HG03575 (cell line): ENCODE results near the gene ATXN10.

Source experiments
- ATAC-seq: cut with Tn5 transposase; IDR thresholded peaks from one replicate; pipeline ENCODE4 v1.9.1; 2021; ENCODE audit not compliant: unreplicated experiment, insufficient number of reproducible peaks, low FRiP score; ENCODE audit errors: extremely low read depth

ATXN10 gene

DNA sequence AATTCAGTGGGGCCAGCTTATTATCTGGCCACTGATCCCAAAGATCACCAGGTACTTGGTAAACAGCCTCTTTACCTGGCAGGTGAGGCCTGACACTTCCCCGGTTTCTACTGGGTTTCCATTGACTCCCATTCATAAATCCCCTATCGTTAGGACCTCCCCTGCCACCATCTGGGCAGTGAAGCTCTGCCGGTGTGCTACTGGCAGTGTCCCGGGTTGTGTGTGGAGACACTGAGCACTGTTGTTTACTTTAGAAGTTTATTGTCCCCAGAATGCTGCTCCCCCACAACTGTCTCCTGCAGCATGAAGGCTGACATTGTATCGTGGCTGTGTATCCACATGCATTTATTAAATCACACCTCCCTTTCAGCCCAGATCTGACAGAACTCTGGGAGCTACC is 162.6 kb downstream of the ATXN10 start:
- no peak for ATAC-seq

DNA sequence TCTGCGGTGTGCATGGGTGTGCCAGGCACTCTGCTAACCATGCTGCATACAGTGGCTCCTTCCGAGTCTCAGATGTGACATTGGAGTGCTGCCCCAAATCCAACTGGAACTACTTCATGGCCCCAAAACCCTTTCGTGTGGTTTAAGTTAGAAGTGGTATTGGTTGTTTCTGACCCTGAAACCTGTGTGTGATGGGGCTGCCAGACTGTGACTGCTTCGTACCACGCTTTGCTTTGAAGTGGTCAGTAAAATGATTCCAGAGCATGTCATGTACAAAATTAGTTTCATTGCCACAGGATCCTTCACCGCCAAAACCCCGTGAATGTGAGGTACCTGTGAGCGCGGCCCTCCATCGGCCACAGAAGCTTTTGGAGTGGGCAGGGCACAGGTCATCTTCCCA is 163.2 kb downstream of the ATXN10 start:
- ATAC-seq: no peak

DNA sequence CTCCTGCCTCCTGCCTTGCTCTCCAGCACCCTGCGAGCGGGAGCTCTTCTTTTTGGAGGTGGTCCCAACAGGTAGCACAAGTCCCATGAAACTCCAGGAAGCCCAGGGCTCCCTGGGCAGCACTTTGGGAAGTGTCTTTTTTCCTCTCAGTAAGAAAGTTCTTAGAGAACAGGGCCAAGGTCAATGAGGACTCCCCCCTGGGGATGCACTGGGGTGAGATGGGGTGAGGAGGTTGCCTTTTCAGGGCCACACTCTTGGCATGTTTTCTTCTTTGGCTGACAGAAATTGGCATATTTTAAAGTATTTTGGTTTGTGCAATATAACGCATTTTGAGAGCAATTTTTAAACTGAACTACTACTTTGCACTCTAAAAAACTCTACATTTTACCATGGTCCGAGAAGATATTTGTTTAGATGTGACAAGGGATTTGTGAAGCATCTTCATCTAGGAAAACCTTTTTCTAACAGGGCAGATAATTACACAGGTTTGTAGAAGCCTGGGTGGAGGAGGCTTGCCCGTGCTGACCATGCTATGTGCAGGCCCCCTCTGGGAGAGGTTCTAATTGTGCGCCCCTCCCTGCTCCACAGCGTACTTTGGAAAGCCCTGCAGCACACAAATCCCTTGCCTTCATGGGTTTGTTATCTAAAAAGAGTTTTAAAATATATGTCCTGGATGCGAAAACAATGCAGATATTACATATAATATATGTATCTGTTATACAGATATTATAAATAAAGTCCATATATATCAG is 165.0 kb downstream of the ATXN10 start:
- no peak for ATAC-seq

- no peak for ATAC-seq
Measured at GRCh38 chr22:45837508-45837907, 165.9 kb downstream of the ATXN10 start.

GRCh38 chr22:45838305-45838887 is 166.8 kb downstream of the ATXN10 start:
- ATAC-seq: no peak

DNA sequence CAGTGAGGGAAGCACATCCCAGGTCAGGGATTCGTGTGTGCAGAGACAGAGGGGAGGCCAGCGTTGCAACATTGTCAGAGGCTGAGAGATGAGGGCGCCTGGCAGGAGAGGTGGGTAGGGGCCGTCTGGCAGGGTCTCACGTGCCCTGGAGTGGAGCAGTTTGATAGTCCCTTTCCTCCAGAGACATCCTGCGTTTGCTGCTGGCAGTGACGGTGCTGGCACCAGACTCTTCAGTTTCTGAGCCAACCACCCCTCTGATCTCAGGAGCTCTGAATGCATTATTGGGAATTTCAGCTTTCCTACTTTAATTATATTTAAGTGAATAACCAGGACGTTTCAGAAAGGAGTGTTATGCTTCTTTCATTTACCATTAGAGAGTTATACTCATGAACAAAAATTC is 168.8 kb downstream of the ATXN10 start:
- ATAC-seq: no peak

DNA sequence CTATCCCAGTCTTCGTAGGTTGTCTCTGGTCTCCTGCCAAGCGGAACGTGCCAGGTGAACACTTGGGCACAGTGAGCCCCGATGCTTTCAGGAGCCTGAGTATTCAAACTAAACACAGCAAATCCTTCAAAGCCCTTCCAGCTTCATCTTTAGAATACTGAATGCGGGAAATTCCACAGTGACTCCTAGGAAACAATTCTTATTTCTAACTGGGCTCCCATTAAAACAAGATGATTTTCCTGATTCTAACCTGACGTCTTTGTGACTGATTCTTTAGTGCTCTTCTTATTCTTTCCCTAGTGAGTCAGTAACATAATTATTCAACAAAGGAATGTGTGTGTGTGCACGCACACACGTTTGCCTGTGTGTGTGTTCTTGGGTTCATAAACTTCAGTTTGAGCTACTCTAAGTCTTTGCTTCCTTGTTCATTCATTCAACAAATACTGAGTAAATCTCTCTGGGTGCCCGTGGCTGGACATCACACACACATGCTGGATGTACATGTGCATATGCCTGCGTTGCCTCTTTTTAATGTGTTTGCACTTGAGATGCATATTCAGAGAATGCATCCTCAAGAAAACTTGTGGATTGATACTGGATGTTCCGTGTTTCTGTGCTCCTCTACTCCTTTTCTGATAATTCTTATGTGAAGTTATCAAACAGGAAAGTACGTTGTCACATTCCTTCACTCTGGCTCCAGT is 170.8 kb downstream of the ATXN10 start:
- no peak for ATAC-seq

DNA sequence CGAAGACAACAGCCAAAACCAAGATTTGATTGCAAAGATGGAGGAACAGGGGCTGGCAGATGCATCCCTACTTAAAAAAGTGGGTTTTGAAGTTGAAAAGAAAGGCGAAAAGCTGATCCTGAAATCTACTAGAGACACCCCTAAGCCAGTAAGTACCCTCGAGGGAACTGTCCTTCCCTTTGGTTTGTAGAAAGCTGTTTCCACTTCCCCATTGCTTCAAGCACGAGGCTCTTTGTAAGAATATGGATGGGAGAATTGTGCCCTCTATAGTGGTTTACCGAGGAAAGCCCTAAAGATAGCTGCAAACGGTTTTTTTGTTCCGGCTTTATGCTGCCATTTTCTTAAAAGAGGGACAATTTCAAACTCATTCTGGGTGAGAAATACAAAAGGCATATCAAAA is 171.4 kb downstream of the ATXN10 start:
- ATAC-seq: no peak

DNA sequence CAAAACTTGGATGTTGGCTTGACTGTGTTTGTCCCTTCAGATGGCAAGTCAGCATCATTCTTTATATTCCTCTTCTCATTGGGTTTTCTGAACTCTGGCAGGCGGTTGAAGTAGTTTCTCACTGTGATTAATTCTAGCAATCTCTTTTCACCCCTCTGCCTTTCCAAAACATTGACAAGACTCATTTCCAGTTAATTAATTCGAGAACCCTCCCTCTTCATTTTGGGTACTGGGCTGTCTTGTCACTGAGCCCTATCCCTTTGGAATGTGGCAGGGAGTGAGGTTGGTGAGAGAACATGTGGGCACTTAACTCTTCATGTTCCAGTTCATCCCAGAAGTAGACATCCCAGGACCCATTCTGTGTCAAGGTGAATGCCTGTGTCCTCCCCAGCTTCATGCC is 172.4 kb downstream of the ATXN10 start:
- no peak for ATAC-seq

DNA sequence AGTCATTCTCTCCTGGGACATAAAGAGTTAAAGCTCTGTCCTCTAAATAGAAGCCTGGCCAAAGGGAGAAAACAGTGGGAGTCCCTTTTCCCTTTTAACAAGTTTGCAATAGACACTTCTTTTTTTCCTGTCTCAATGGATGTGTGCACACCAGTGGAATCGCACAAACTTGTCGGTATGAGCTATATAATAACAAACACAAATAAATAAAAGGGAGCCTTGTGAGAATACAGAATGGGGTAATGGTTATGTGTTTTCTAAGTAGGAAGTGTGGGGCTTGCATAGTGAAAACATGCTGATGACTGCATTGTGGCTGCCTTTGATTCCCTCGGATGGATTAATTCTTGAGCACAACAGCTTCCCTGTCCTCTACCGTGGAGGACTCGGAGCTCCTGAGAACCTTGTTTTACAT is 173.4 kb downstream of the ATXN10 start:
- no peak for ATAC-seq

GRCh38 chr22:45846952-45847351 is 175.3 kb downstream of the ATXN10 start:
- ATAC-seq: no peak

DNA sequence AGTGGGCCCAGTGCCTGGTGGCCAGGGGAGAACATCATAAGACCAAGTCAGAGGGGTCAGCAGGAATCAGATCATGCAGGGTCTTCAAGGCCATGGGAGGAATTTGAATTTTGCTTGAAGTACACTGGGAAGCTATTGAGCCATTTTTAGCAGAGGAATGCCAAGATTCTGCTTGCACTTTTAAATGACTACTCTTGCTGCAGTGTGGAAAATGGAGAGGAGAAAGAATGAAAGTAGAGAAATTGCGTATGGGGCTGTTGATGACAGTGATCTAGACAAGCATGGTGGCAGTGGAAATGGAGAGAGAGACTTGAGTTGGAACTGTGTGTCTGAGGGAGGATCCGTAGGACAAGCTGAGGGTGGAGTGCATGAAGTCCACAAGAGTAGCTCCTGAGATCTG is 177.3 kb downstream of the ATXN10 start:
- ATAC-seq: no peak

DNA sequence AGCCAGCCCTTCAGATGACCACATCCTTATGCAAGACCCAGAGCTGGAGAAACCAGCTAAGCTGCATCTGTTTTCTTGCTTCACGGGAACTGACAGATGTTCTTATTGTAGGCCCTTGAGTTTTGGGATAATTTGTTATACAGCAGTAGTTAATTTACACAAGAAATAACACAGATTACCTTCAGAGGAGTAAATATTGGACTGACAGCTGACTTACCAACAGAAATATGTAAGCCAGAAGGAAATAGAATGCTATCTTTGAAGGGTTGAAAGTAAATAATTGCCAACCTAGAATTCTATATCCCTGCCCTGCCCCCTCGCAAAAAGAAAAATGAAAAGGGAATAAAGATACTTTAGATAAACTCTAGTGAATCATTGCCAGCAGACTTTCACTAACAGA is 181.2 kb downstream of the ATXN10 start:
- no peak for ATAC-seq

GRCh38 chr22:45855961-45856360 is 184.3 kb downstream of the ATXN10 start:
- no peak for ATAC-seq

DNA sequence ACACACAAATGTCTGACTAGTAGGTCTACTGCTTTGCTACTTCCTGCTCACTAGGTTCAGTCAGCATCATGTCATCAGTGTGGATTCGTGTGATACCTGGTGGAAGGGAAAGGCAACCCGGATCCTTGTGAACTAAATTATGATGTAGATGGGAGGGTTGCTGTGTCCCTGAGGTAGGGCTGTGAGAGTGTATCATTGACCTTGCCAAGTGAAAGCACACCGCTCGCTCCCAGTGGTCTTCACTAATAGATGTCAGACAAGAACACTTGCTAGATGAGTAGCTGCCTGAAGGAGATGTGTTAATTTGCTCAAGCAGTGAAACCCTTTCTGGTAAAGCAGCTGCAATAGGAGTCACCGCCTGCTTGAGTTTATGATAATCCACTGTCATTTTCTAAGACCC is 185.9 kb downstream of the ATXN10 start:
- no peak for ATAC-seq

- ATAC-seq: no peak
Measured at GRCh38 chr22:45859231-45860161, 187.9 kb downstream of the ATXN10 start.

DNA sequence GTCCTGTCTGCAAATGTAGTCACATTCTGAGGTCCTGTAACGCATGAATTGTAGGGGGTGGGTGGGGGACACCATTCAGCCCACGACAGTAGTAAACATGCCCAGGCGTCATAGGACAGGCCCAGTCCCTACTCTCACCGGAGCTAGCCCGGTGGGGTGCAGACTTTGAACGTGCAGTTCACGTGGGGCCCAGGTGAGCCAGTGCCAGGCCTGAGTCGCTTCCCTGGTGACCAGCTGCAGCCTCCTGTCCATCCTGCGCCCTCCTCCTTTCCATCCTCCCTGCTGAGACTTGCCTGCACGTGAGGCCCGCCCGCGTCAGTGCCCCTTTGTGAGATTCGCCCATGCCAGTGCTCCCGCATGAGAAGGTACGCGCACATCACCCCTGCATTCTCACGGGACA is 188.6 kb downstream of the ATXN10 start:
- ATAC-seq: no peak

DNA sequence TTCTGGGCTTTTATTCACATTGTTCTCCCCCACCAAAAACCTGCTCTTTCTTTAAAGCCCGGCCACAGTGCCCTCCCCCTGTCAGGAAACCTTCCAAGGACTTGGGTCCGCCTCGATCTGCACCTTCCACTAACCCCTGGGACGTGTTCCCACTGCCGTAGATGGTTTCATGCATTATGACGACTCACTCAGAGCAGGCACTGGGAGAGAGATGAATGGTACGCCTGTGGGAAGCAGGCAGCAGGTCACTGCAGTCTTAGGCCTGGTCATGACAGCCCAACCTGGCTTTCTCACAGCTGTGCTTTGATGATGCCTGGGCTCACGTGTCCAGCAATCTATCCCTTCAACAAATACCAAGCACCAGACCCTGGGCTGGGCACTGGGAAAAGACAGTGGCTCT is 189.6 kb downstream of the ATXN10 start:
- ATAC-seq: no peak

- ATAC-seq: no peak
Measured at GRCh38 chr22:45863981-45864751, 192.5 kb downstream of the ATXN10 start.
